ENCODE results near the gene TCP11L2. TPM values are rescaled to one million over a fixed set of nuclear protein-coding genes. Genes with fewer than 3 reads are reported as not detected.

The TCP11L2 gene
- total and polyA plus RNA-seq, 2 of the 13 experiments (the other 11 are each of a cell fraction or from before 2014, with no cell fraction given) = 4.6 to 24.1 TPM

DNA sequence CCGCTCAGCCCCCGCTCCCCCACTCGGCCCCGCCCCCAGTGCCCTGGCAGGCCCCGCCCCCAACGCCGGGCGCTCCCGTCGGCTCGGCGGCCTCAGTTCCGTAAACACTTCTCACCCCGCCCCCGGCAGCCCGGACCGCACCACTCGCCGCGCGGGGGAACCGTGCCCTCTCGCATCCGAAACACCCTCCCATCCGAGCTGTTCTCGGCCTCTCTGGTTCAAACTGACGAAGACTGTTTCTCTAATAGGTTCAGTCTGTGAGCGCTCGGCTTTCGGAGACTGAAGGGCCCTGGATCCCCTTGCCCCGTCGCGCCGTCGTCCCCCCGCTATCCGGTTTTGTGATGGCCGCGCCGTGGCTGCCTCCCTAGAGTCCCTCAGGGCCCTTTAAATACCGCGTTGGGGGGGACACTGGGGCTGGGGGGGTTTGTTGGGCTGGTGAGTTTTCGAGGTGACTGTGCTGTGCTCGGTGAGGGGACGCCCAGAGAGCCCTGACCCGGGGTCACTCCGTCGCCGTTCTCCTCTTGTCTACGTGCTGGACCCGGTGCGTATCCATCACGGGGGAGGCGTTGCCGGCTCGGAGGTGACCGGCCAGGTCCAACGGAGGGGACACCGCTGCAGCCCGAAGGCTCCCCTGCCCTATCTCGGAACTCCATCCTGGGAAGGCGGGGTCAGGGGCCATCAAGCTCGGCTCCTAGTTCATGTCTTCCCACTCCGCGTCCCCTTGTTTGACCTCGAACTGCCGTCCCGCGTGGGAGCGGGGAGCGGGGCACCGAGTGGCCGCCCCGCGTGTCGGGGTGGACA lies at the start of gene TCP11L2 (continued):
- TF ChIP-seq, protein P1, sequence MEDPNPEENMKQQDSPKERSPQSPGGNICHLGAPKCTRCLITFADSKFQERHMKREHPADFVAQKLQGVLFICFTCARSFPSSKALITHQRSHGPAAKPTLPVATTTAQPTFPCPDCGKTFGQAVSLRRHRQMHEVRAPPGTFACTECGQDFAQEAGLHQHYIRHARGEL (CRISPR knock-in tag; IDR thresholded peaks at IDR 0.05) = no peak
- TF ChIP-seq TGIF2 (CRISPR knock-in tag; IDR thresholded peaks at IDR 0.05) (no peak), ZNF768 (CRISPR knock-in tag; IDR thresholded peaks at IDR 0.05) (no peak; the same call in 1 of the 2 replicates), STAG1 (CRISPR knock-in tag; IDR thresholded peaks at IDR 0.05) (no peak), TSC22D2 (CRISPR knock-in tag; IDR thresholded peaks at IDR 0.05; ENCODE audit: borderline replicate concordance) (no peak), ZNF256 (CRISPR knock-in tag; conservative IDR thresholded peaks at IDR 0.05) (no peak), HOXA3 (CRISPR knock-in tag; IDR thresholded peaks at IDR 0.05) (no peak), ZNF674 (CRISPR knock-in tag; IDR thresholded peaks at IDR 0.05; ENCODE audit: low read depth) (no peak), PHF20 (CRISPR knock-in tag; IDR thresholded peaks at IDR 0.05) (no peak), CBX2 (IDR thresholded peaks at IDR 0.05; ENCODE audit: low read depth, low read length) (no peak), CBX2 (CRISPR knock-in tag; IDR thresholded peaks at IDR 0.05; ENCODE audit: low read depth) (no peak), ZFY (CRISPR knock-in tag; IDR thresholded peaks at IDR 0.05) (peak; percentile 46; the same call in 1 of the 2 replicates), FOSL2 (CRISPR knock-in tag; IDR thresholded peaks at IDR 0.05) (peak; percentile 12; the same call in 1 of the 2 replicates), ZNF44 (CRISPR knock-in tag; IDR thresholded peaks at IDR 0.05) (no peak), ZNF777 (CRISPR knock-in tag; IDR thresholded peaks at IDR 0.05) (peak; percentile 46; the same call in 1 of the 2 replicates), GLI4 (CRISPR knock-in tag; IDR thresholded peaks at IDR 0.05; ENCODE audit: borderline replicate concordance) (no peak), ZNF766 (CRISPR knock-in tag; IDR thresholded peaks at IDR 0.05; ENCODE audit: borderline replicate concordance) (no peak), XBP1 (CRISPR knock-in tag; IDR thresholded peaks at IDR 0.05) (no peak), ZNF567 (CRISPR knock-in tag; IDR thresholded peaks at IDR 0.05; ENCODE audit: borderline replicate concordance) (0 out of 2 replicates have a peak, but pooled peaks have one; percentile 52), EEA1 (CRISPR knock-in tag; IDR thresholded peaks at IDR 0.05; ENCODE audit: borderline replicate concordance) (no peak), ZSCAN9 (CRISPR knock-in tag; IDR thresholded peaks at IDR 0.05; ENCODE audit: borderline replicate concordance) (no peak; the same call in 1 of the 2 replicates), SIX1 (CRISPR knock-in tag; IDR thresholded peaks at IDR 0.05; ENCODE audit: borderline replicate concordance) (no peak)
- TF ChIP-seq, protein P2, sequence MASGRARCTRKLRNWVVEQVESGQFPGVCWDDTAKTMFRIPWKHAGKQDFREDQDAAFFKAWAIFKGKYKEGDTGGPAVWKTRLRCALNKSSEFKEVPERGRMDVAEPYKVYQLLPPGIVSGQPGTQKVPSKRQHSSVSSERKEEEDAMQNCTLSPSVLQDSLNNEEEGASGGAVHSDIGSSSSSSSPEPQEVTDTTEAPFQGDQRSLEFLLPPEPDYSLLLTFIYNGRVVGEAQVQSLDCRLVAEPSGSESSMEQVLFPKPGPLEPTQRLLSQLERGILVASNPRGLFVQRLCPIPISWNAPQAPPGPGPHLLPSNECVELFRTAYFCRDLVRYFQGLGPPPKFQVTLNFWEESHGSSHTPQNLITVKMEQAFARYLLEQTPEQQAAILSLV (CRISPR knock-in tag; IDR thresholded peaks at IDR 0.05; ENCODE audit: borderline replicate concordance) = 0 out of 2 replicates have a peak, but pooled peaks have one; percentile 28
- TF ChIP-seq, protein P3, sequence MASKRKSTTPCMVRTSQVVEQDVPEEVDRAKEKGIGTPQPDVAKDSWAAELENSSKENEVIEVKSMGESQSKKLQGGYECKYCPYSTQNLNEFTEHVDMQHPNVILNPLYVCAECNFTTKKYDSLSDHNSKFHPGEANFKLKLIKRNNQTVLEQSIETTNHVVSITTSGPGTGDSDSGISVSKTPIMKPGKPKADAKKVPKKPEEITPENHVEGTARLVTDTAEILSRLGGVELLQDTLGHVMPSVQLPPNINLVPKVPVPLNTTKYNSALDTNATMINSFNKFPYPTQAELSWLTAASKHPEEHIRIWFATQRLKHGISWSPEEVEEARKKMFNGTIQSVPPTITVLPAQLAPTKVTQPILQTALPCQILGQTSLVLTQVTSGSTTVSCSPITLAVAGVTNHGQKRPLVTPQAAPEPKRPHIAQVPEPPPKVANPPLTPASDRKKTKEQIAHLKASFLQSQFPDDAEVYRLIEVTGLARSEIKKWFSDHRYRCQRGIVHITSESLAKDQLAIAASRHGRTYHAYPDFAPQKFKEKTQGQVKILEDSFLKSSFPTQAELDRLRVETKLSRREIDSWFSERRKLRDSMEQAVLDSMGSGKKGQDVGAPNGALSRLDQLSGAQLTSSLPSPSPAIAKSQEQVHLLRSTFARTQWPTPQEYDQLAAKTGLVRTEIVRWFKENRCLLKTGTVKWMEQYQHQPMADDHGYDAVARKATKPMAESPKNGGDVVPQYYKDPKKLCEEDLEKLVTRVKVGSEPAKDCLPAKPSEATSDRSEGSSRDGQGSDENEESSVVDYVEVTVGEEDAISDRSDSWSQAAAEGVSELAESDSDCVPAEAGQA (IDR thresholded peaks at IDR 0.05; ENCODE audit: low read depth) = no peak
- TF ChIP-seq, protein P3 (CRISPR knock-in tag; IDR thresholded peaks at IDR 0.05; ENCODE audit: borderline replicate concordance) = no peak
